Transverse colon (tissue), 4 donors: ENCODE results near the gene MARCO.

ENCODE experiments used
- EP300 ChIP-seq: sonication (generic); formaldehyde crosslinking; IDR thresholded peaks from one replicate; pipeline ENCODE4 v1.6.1; 2017; ENCODE audit warnings: antibody characterized with exemption, low read depth
- POLR2A ChIP-seq: fragments of 450-650 bp; IDR thresholded peaks from one replicate; pipeline ENCODE4 v1.6.1; 2016; ENCODE audit warnings: antibody characterized with exemption, mild to moderate bottlenecking, moderate library complexity
- POLR2AphosphoS5 ChIP-seq, 3 donors: sonication (generic); formaldehyde crosslinking; IDR thresholded peaks; one replicate each; pipeline ENCODE4 v1.6.1; 2016; ENCODE audit warnings: antibody characterized with exemption in 3 of 3
- TF ChIP-seq, protein P1 (sequence below), 5 experiments: fragments of 200-600 bp in 3 of 5; fragments of 450-650 bp in 2 of 5; sonication (generic) in 3 of 5; IDR thresholded peaks; 1 replicate in 2 of 5; 2 replicates in 3 of 5; pipeline ENCODE4 v1.5.1; 2016 to 2017; ENCODE audit warnings: antibody characterized with exemption in 5 of 5, inconsistent platforms in 3 of 5, mild to moderate bottlenecking in 2 of 5, moderate library complexity in 1 of 5

DNA sequence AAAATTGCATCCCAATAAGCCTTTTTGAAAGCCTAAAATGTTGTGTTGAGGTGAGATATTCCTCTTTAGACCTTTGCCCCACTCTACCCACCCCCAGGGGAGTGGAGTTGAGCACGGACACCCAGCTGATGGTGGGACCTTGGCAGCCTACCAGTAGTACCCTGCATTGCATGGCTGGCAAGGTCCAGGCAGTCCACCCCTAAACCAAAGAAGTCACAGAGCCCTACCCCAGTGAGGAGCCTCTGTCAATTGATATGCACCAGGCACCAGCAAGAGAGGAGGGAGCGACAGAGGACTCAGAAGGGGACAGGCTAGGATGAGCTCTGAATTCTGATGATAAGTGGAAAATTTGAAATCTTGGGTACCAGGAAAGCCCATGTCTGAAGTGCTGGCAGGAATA, 38.6 kb downstream of the MARCO start:
- TF ChIP-seq, protein P1, sequence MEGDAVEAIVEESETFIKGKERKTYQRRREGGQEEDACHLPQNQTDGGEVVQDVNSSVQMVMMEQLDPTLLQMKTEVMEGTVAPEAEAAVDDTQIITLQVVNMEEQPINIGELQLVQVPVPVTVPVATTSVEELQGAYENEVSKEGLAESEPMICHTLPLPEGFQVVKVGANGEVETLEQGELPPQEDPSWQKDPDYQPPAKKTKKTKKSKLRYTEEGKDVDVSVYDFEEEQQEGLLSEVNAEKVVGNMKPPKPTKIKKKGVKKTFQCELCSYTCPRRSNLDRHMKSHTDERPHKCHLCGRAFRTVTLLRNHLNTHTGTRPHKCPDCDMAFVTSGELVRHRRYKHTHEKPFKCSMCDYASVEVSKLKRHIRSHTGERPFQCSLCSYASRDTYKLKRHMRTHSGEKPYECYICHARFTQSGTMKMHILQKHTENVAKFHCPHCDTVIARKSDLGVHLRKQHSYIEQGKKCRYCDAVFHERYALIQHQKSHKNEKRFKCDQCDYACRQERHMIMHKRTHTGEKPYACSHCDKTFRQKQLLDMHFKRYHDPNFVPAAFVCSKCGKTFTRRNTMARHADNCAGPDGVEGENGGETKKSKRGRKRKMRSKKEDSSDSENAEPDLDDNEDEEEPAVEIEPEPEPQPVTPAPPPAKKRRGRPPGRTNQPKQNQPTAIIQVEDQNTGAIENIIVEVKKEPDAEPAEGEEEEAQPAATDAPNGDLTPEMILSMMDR (IDR thresholded peaks at IDR 0.05) = no peak
- TF ChIP-seq POLR2A (no peak), POLR2AphosphoS5 (IDR thresholded peaks at IDR 0.05) (no peak), EP300 (no peak)
